Endothelial cell of umbilical vein (primary cell): ENCODE data around the gene IRF3. TPM values are rescaled to one million over a fixed set of nuclear protein-coding genes. Genes with fewer than 3 reads are reported as not detected.

Experiments used
- BruUV-seq: library from RNA; stranded (reverse); fragments of 400-500 nt; replicated peaks from 2 replicates; lab custom pipeline; 2021; lab: Mats Ljungman, UMichigan
- CTCF ChIA-PET: fragments of 300-600, 350-600 bp; sonication (Branson Sonifier 250); formaldehyde crosslinking; loops from one replicate; lab custom pipeline; 2021; ENCODE audit warnings: antibody characterized with exemption, inconsistent platforms; lab: Charles Lee
- POLR2A ChIA-PET: fragments of 300-600, 350-600 bp; sonication (Branson Sonifier 250); formaldehyde crosslinking; loops from one replicate; lab custom pipeline; 2021; ENCODE audit warnings: antibody characterized with exemption, inconsistent platforms; lab: Charles Lee
- DNase-seq: peaks from one replicate; pipeline ENCODE4 v3.0.0-alpha.2; 2011; ENCODE audit warnings: low read depth, low spot score
- FAIRE-seq: peaks from 2 replicates; lab custom pipeline; 2011; peaks lifted over from hg19 to GRCh38; lab: Jason Lieb, UNC
- H2AFZ ChIP-seq: 2 replicates; pipeline ENCODE4 v1.6.0; 2012; ENCODE audit warnings: low read depth, low read length, control low read depth, inconsistent platforms
- H3K27ac ChIP-seq: 2 replicates; pipeline ENCODE4 v1.5.1; 2011; ENCODE audit warnings: low read depth, mild to moderate bottlenecking, control low read depth, low read length, moderate library complexity; ENCODE audit not compliant: insufficient read depth
- H3K27me3 ChIP-seq, 2 experiments: 2 replicates each; pipeline versions ENCODE4 v1.6.0 to v1.6.1; 2011; ENCODE audit warnings: low read length in 2 of 2, mixed read lengths in 1 of 2; ENCODE audit not compliant: control insufficient read depth in 2 of 2, insufficient read depth in 2 of 2
- H3K36me3 ChIP-seq, 2 experiments: 2 replicates in 1 of 2; 3 replicates in 1 of 2; pipeline ENCODE4 v1.5.1; 2011; ENCODE audit warnings: low read length in 2 of 2, mild to moderate bottlenecking in 1 of 2, moderate library complexity in 1 of 2; ENCODE audit not compliant: control insufficient read depth in 2 of 2, insufficient read depth in 2 of 2; ENCODE audit errors: extremely low read depth in 1 of 2
- H3K4me1 ChIP-seq: 3 replicates; pipeline ENCODE4 v1.5.1; 2011; ENCODE audit warnings: mild to moderate bottlenecking, low read length; ENCODE audit not compliant: control insufficient read depth, insufficient read depth; ENCODE audit errors: extremely low read depth
- H3K4me2 ChIP-seq: 2 replicates; pipeline ENCODE4 v1.6.1; 2011; ENCODE audit warnings: low read length, control low read depth, mixed read lengths; ENCODE audit not compliant: insufficient read depth
- H3K4me3 ChIP-seq, 3 experiments: fragments of 200-600 bp in 1 of 3; sonication (generic), shearing (Covaris generic) in 1 of 3; replicated peaks in 1 of 3; 2 replicates each; pipeline ENCODE4 v1.5.1; 2011 to 2016; ENCODE audit warnings: control low read depth in 3 of 3, low read length in 3 of 3, mild to moderate bottlenecking in 2 of 3, inconsistent platforms in 1 of 3, low read depth in 1 of 3, moderate library complexity in 1 of 3; ENCODE audit not compliant: insufficient read depth in 1 of 3
- H3K79me2 ChIP-seq: 2 replicates; pipeline ENCODE4 v1.6.0; 2012; ENCODE audit warnings: low read length, inconsistent platforms; ENCODE audit not compliant: control insufficient read depth, insufficient read depth
- H3K9ac ChIP-seq: replicated peaks from 2 replicates; pipeline ENCODE3; 2011; ENCODE audit warnings: low read length, control low read depth; ENCODE audit not compliant: insufficient read depth; ENCODE audit errors: extremely low read depth
- H3K9me1 ChIP-seq: replicated peaks from 3 replicates; pipeline ENCODE4 v1.6.0; 2011; ENCODE audit warnings: mild to moderate bottlenecking, low read length; ENCODE audit not compliant: control insufficient read depth, insufficient read depth; ENCODE audit errors: extremely low read depth
- H3K9me3 ChIP-seq: replicated peaks from 2 replicates; pipeline ENCODE4 v1.5.1; 2012; ENCODE audit warnings: low read length, inconsistent platforms; ENCODE audit not compliant: control insufficient read depth, insufficient read depth
- H4K20me1 ChIP-seq: replicated peaks from 2 replicates; pipeline ENCODE3; 2011; ENCODE audit warnings: mild to moderate bottlenecking, low read length; ENCODE audit not compliant: control insufficient read depth, insufficient read depth; ENCODE audit errors: extremely low read depth
- EZH2 ChIP-seq: IDR thresholded peaks from 2 replicates; pipeline ENCODE4 v1.6.1; 2012; ENCODE audit warnings: borderline replicate concordance, low read depth, mild to moderate bottlenecking, moderate library complexity, low read length, inconsistent platforms; ENCODE audit not compliant: severe bottlenecking
- FOS ChIP-seq: IDR thresholded peaks from 2 replicates; pipeline ENCODE4 v1.6.1; 2011; ENCODE audit warnings: mild to moderate bottlenecking, low read length, moderate library complexity, borderline replicate concordance; ENCODE audit not compliant: insufficient read depth
- GATA2 ChIP-seq: IDR thresholded peaks from 2 replicates; pipeline ENCODE4 v1.7.0; 2011; ENCODE audit warnings: low read depth, mild to moderate bottlenecking, moderate library complexity, mixed read lengths, low read length; ENCODE audit not compliant: insufficient read length, insufficient read depth
- JUN ChIP-seq: IDR thresholded peaks from 2 replicates; pipeline ENCODE4 v1.6.1; 2011; ENCODE audit warnings: borderline replicate concordance, low read depth; ENCODE audit not compliant: insufficient read length, insufficient read depth
- MYC ChIP-seq: IDR thresholded peaks from one replicate; pipeline ENCODE4 v1.6.1; 2011; ENCODE audit warnings: mild to moderate bottlenecking, low read depth, low read length
- POLR2A ChIP-seq: IDR thresholded peaks from 2 replicates; pipeline ENCODE4 v1.6.1; 2012; ENCODE audit warnings: low read depth, mild to moderate bottlenecking, control low read depth, low read length
- POLR2AphosphoS5 ChIP-seq: IDR thresholded peaks from 2 replicates; pipeline ENCODE4 v1.6.1; 2012; ENCODE audit warnings: low read depth, mild to moderate bottlenecking, control low read depth, low read length, moderate library complexity; ENCODE audit not compliant: insufficient read depth
- dilution Hi-C: fragments of 300-500 bp; cut with MboI; formaldehyde crosslinking; loops from one replicate; pipeline ENCODE4 v1.15.0; 2019; ENCODE audit warnings: low sequenced_read_pairs; ENCODE audit not compliant: extremely low pct_ligation_motif_present
- intact Hi-C: fragments of 100-400 bp; cut with micrococcal nuclease; formaldehyde crosslinking; loops from one replicate; pipeline ENCODE4 v1.10.0; 2022
- polyA plus RNA-seq, 4 experiments: library from polyadenylated mRNA; depleted of rRNA in 3 of 4; stranded (reverse) in 3 of 4; unstranded in 1 of 4; fragments of >200 nt; gene quantifications; 2 replicates each; pipeline versions ENCODE4 v1.2.1 to v1.2.3, GENCODE V29; 2011 to 2012; ENCODE audit warnings: missing spikeins in 1 of 4
- total RNA-seq: library from RNA; stranded (reverse); gene quantifications from 2 replicates; pipeline ENCODE4 v1.2.3, GENCODE V29; 2021
- TF ChIP-seq, protein P1 (sequence below): IDR thresholded peaks from 2 replicates; pipeline ENCODE4 v1.6.1; 2011; ENCODE audit not compliant: insufficient read depth, insufficient read length
- TF ChIP-seq, protein P2 (sequence below), 2 donors: IDR thresholded peaks; 1 replicate in 1 of 2; 2 replicates in 1 of 2; pipeline ENCODE4 v1.5.1; 2011; ENCODE audit warnings: low read length in 2 of 2, mild to moderate bottlenecking in 2 of 2, moderate library complexity in 2 of 2, control low read depth in 1 of 2, inconsistent platforms in 1 of 2, low read depth in 1 of 2; ENCODE audit not compliant: insufficient read depth in 1 of 2; ENCODE audit errors: extremely low read depth in 1 of 2

IRF3 gene
- total and polyA plus RNA-seq, 2 donors (not counting 3 experiments of a cell fraction or from before 2014, with no cell fraction given) = 64.8 to 73.5 TPM

DNA sequence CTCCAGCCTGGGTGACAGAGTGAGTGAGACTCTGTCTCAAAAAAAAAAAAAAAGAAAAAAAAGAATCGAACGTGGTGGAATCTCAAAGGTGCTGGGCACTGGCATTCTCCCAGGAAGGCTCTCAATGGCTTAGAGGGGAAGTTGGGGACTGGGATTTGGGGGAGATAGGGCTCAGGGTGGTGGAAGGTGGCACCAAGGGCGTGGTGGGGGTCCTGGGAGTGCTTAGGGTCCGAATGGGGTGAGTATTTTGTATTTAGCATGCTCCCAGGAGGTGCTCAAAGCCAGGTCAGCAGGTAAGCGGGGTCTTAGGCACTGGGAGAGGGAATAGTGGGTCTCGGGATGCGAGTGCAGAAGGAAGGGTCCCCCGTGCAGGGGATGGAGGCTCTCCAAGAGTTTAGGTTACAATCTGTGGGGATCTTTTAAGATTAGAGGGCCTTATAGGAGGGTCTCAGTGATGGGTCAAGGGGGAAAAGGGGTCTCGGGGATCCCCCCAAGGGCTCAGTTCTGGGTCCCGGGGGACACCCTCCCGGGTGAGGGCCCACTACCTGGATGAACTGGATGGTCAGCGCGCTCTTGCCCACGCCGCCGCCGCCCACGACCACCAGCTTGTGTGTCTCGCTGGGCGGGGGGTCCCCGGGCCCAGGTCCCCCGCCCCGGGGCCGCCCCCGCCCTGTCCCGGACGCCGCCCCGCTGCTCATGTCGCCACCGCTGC, 26.1 kb downstream of the IRF3 start:
- Histone ChIP-seq H3K4me2 (peak overlapping the region; percentile 60), H4K20me1 (no peaks in the 10 kb centered on the region), H3K27ac (peak overlapping the region; percentile 56), H3K9ac (peak overlapping the region; percentile 80), H3K9me3 (no peaks in the 10 kb centered on the region), H3K79me2 (peaks cover 38% of the 10 kb centered on the region), H3K4me3 (peak overlapping the region; percentile 57 to 83 (median 72)), H3K4me1 (peaks cover 33% of the 10 kb centered on the region), H3K27me3 (no peaks in the 10 kb centered on the region), H3K9me1 (no peaks in the 10 kb centered on the region), H3K36me3 (peaks cover 0 to 2% of the 10 kb centered on the region in 2 experiments), H2AFZ (no peak overlapping the region)
- ChIA-PET POLR2A (interaction anchor here (0.5 to 1.9 kb wide), 11 partner anchors 8 to 152 kb away, joined by 3 to 15 read pairs (median 6); partner anchors contain the start of genes AP2A1, NOSIP, PRMT1 and RPL13A), CTCF (interaction anchor here (0.7 to 1.5 kb wide), 8 partner anchors 8 to 42 kb away, joined by 3 to 11 read pairs (median 4); no protein-coding TSS in a partner anchor)
- FAIRE-seq = no peak
- BruUV-seq = TSS peak; percentile 8
- dilution Hi-C loops = no loop called here
- no peak for DNase-seq
- peak; percentile 50 for TF ChIP-seq POLR2AphosphoS5
- TF ChIP-seq GATA2 = no peak
- intact Hi-C loops = loop anchor here (1.0 to 5.0 kb wide), 11 partner anchors 26 to 289 kb away; partner anchors contain the start of genes AKT1S1, ALDH16A1, ATF5 and BCL2L12

DNA sequence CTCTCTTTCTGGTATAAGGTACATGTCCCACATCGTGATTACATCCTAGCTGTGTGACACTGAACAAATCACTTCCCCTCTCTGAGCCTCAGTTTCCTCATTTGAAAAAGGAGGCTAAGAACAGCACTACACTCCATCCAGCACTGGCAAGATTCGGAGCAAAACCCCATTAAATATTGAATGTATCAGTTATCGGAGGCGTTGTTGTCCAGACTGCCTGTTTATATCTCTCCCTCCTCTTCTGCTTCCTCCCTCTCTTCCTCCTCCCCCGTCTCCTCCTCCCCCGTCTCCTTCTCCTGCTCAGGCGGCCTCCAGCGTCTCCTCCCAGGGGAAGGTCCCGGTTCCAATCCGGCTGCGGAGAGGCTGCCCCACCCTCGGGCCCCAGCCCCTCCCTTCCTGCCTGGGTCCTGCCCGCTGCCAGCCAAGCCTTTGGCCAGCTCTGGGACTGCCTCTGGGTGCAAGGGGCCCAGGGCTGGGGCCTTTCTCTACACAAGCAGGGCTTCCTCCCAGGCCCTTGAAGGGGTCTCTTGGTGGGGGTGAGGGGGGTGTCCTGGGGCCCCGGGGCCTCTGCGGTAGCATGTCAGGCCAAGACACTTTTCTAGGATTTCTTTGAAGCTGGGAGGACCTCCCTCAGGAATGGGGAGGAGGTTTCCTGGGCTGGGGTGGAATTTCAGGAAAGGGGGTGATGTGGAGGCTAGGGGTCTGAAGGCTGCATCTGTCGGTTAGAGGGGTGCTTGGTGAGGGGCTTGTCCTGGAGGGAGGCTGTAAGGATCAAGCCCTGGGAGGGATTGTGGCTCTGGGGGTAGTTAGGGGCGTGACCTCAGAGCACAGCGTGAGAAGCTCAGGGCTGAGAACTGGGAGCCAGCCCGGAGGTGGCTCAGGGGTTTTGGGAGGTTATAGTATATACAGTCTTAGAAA, 27.6 kb downstream of the IRF3 start:
- H3K9ac ChIP-seq = peak overlapping the region; percentile 28
- dilution Hi-C loops = no loop called here
- no TSS peak for BruUV-seq
- no peaks in the 10 kb centered on the region for H3K9me1 ChIP-seq
- CTCF ChIA-PET = interaction anchor here (0.6 kb wide), 1 partner anchor 62 kb away, joined by 4 read pairs; no protein-coding TSS in a partner anchor
- peaks cover 23% of the 10 kb centered on the region for H3K79me2 ChIP-seq
- FAIRE-seq = peak; percentile 94
- peak overlapping the region; percentile 20 to 83 (median 50) for H3K4me3 ChIP-seq
- H3K27ac ChIP-seq = peak overlapping the region; percentile 33
- peaks cover 0 to 2% of the 10 kb centered on the region in 2 experiments for H3K36me3 ChIP-seq
- POLR2A ChIA-PET = interaction anchor here (0.5 to 1.0 kb wide), 3 partner anchors 38 to 111 kb away, joined by 3 read pairs; partner anchors contain the start of gene RCN3
- no peaks in the 10 kb centered on the region for H4K20me1 ChIP-seq
- H3K9me3 ChIP-seq = no peaks in the 10 kb centered on the region
- intact Hi-C loops = no loop called here
- peak; percentile 67 for DNase-seq
- H3K4me2 ChIP-seq = peak overlapping the region; percentile 60
- no peak overlapping the region for H2AFZ ChIP-seq
- TF ChIP-seq MYC (no peak), GATA2 (no peak), EZH2 (no peak), POLR2A (no peak), JUN (no peak), FOS (no peak), POLR2AphosphoS5 (no peak)
- TF ChIP-seq, protein P1, sequence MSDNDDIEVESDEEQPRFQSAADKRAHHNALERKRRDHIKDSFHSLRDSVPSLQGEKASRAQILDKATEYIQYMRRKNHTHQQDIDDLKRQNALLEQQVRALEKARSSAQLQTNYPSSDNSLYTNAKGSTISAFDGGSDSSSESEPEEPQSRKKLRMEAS = no peak
- TF ChIP-seq, protein P2, sequence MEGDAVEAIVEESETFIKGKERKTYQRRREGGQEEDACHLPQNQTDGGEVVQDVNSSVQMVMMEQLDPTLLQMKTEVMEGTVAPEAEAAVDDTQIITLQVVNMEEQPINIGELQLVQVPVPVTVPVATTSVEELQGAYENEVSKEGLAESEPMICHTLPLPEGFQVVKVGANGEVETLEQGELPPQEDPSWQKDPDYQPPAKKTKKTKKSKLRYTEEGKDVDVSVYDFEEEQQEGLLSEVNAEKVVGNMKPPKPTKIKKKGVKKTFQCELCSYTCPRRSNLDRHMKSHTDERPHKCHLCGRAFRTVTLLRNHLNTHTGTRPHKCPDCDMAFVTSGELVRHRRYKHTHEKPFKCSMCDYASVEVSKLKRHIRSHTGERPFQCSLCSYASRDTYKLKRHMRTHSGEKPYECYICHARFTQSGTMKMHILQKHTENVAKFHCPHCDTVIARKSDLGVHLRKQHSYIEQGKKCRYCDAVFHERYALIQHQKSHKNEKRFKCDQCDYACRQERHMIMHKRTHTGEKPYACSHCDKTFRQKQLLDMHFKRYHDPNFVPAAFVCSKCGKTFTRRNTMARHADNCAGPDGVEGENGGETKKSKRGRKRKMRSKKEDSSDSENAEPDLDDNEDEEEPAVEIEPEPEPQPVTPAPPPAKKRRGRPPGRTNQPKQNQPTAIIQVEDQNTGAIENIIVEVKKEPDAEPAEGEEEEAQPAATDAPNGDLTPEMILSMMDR (IDR thresholded peaks at IDR 0.05; ENCODE audit: extremely low read depth in 1 of 2, insufficient read depth in 1 of 2, low read depth in 1 of 2, low read length in 2 of 2) = no peak
- no peaks in the 10 kb centered on the region for H3K27me3 ChIP-seq
- peaks cover 24% of the 10 kb centered on the region for H3K4me1 ChIP-seq
